Stimulated activated naive CD4-positive, alpha-beta T cell treated with Interleukin-2 at 50 U/mL for 16 hours (primary cell): Measurements from ENCODE around the gene KLHL21.
"Not testable (repeated sequence)": the region's sequence is repeated elsewhere in the genome, so short reads cannot be mapped to it uniquely, and the experiment has no call there.

ENCODE experiments used
- DNase-seq: peaks from one replicate; lab custom pipeline; 2025; lab: John Stamatoyannopoulos, UW

KLHL21 gene

GRCh38 chr1:6582370-6582769, 20.3 kb downstream of the KLHL21 start:
- DNase-seq = no peak

- no peak for DNase-seq
Measured at GRCh38 chr1:6581561-6582305, 20.9 kb downstream of the KLHL21 start.

GRCh38 chr1:6580593-6581409, 21.9 kb downstream of the KLHL21 start:
- no peak for DNase-seq

- DNase-seq = no peak
Measured at GRCh38 chr1:6580119-6580592, 22.5 kb downstream of the KLHL21 start.

- peak; percentile 97 for DNase-seq
Measured at GRCh38 chr1:6579374-6580118, 23.1 kb downstream of the KLHL21 start, which contains the start of gene ZBTB48. Gene ZBTB48 (plus strand): TSS chr1:6579994. CDS start chr1:6580610, 616 bp downstream.

GRCh38 chr1:6578624-6579373, 23.9 kb downstream of the KLHL21 start:
- no peak for DNase-seq

GRCh38 chr1:6577831-6578525, 24.7 kb downstream of the KLHL21 start:
- DNase-seq = no peak

- no peak for DNase-seq
Measured at GRCh38 chr1:6574818-6575217, 27.9 kb downstream of the KLHL21 start.

- no peak for DNase-seq
Measured at GRCh38 chr1:6574025-6574620, 28.5 kb downstream of the KLHL21 start.

- no peak for DNase-seq
Measured at GRCh38 chr1:6572653-6573383, 29.9 kb downstream of the KLHL21 start.

- no peak for DNase-seq
Measured at GRCh38 chr1:6570987-6571386, 31.7 kb downstream of the KLHL21 start.

GRCh38 chr1:6570100-6570499, 32.6 kb downstream of the KLHL21 start:
- no peak for DNase-seq

- DNase-seq = no peak
Measured at GRCh38 chr1:6569033-6569432, 33.6 kb downstream of the KLHL21 start.

- no peak for DNase-seq
Measured at GRCh38 chr1:6560267-6560666, 42.4 kb downstream of the KLHL21 start.

- DNase-seq = not testable (repeated sequence)
Measured at GRCh38 chr1:6559161-6559560, 43.5 kb downstream of the KLHL21 start.

- DNase-seq = no peak
Measured at GRCh38 chr1:6557597-6557996, 45.1 kb downstream of the KLHL21 start.

- DNase-seq = no peak
Measured at GRCh38 chr1:6554907-6555778, 47.5 kb downstream of the KLHL21 start, which contains the start of gene TAS1R1. Gene TAS1R1 (plus strand): TSS chr1:6555307. CDS start chr1:6555374, 67 bp downstream.

GRCh38 chr1:6554031-6554906, 48.4 kb downstream of the KLHL21 start, which contains the start of gene NOL9:
Gene NOL9 (minus strand): TSS chr1:6554513. CDS start chr1:6554502, 11 bp downstream.
- peak; percentile 90 for DNase-seq
